NCI-H524 treated with DMSO at 0.1 percent for 48 hours (cell line): ENCODE results near the gene TRHDE.
"Not testable (repeated sequence)": the region's sequence is repeated elsewhere in the genome, so short reads cannot be mapped to it uniquely, and the experiment has no call there.

Experiments
- DNase-seq: peaks from one replicate; lab custom pipeline; 2025; lab: John Stamatoyannopoulos, UW

TRHDE gene

GRCh38 chr12:72520044-72520678 lies 248.0 kb downstream of the TRHDE start:
- not testable (repeated sequence) for DNase-seq

DNA sequence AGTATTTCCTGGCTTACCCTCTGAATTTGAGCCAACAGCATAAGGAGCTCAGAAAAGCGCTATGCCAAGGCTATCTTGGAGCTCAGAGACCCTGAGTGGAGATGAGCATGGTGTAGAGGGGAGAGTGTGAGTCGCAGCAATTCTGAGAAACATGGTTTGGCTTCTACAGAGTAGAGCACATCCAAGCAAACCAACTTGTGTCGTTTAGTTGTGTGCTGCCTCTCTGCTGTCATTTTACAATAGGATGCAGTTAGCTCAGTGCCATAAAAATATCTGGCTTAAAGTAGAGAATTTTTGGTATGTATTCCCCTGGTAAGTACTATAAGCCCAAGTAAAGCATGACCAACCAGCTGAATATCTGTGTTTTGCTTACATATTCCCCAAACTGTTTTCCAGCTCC lies 249.2 kb downstream of the TRHDE start:
- no peak for DNase-seq

GRCh38 chr12:72522411-72522810 lies 250.2 kb downstream of the TRHDE start:
- DNase-seq, result no peak

DNA sequence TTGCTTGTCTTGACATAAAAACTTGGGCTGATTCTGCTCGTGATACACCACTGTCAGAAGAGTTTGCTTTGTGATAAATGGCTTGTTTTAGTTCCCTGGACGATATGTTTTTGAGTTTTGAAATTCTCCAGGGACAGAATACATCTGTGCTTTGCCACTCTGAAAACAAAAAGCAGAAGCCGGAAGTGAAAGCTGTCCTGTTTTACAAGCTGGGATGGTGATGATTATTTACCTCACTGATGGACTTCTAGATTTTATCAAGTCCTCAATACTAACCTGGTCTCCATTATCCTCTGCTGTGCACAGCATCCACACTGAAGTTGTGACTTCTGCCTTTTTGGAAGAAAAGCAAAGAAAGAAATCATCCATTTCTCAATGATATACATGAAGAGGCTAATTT lies 251.6 kb downstream of the TRHDE start:
- no peak for DNase-seq

DNA sequence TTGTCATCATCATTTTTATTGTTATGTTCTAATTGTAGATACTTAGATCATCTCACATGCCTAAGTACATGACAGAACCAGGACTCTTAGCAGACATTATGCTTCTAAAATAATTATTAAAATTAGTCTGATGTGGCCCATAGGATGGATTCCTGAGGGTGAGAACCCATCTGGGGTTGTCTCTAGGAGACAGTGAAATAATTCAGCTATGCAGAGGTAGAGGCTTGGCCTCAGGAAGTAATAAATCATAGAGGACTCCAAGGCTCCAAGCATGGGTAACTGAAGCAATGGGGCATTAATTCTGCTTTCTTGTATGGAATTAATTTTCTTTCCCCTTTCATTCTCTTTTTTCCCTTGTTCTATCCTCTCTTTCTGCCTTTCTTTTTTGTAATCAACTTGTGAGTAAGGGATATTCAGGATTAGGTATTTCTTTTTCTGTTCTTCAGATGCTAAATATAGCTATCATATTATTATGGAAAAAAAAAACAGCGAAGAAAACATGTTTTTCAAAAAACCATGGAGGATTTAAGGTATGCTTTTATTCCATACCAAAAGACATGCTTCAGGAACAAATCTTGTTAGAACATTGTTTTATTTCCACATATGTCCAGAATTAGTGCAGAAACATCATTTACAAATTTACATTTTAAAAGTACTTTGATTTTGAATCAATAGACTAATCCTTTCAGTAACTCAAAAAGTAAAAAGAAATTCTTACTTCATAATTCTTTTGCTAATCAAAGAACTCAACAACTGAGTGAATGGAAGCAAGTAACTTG lies 263.2 kb downstream of the TRHDE start:
- DNase-seq, result no peak

DNA sequence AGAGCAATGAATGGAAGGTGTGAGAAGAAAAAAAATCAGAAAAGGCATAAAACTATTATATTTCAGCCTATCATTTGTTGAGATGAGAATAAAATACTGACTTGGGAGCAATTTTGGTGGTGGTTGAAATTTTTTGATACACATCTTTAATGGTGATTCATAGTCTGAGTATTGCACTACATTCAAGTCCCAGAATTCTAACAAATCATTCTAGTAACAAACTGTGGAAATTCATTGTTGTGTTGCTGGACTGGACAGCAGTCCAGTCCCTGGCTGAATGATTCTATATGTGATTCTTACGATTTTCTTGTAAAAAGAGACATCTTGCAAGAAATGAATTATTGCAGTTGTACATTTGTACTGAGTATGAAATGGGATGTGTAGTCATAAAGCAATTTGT lies 268.6 kb downstream of the TRHDE start:
- no peak for DNase-seq

GRCh38 chr12:72543777-72544467 lies 271.8 kb downstream of the TRHDE start:
- no peak for DNase-seq

DNA sequence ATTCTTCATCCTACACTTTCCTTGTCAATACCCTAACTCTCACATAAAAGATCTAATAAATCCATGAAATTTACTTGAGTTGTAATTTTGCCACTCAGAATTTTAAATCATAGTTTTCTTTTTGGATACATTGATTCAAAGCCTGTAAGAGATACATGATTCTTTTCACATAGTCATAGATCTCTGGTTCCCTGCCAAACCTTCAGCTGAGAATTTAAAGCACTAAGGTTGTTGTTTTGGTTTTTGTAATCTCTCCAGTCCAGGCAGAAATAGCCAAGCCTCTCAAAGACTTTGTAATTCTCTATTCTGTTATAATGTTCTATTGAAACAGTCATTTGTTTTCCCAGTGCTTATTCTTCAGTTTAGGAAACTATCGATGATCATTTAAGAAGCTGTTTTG lies 273.9 kb downstream of the TRHDE start:
- DNase-seq, result no peak

GRCh38 chr12:72547573-72547972 lies 275.4 kb downstream of the TRHDE start:
- no peak for DNase-seq

DNA sequence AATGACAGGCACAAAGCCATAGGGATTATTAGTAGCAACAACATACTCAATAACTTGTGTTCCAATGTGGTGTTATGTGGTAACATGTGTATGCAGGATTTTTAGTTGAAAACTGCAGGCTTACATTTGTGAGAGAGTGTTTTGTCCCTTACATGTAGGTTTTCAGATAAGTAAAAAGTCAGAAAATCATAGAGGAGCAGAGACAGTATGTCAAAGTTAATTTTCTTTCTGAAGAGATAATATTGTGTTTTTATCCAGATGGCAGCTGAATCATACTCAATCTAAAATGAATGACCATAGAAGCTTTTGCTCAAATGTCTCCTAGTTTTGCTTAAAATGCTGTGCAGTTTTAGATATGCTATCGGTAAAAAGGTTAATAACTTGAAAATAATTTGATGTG lies 277.0 kb downstream of the TRHDE start:
- DNase-seq, result no peak

GRCh38 chr12:72560003-72560769 lies 288.0 kb downstream of the TRHDE start:
- DNase-seq, result no peak

GRCh38 chr12:72570601-72571000 lies 298.4 kb downstream of the TRHDE start:
- no peak for DNase-seq

DNA sequence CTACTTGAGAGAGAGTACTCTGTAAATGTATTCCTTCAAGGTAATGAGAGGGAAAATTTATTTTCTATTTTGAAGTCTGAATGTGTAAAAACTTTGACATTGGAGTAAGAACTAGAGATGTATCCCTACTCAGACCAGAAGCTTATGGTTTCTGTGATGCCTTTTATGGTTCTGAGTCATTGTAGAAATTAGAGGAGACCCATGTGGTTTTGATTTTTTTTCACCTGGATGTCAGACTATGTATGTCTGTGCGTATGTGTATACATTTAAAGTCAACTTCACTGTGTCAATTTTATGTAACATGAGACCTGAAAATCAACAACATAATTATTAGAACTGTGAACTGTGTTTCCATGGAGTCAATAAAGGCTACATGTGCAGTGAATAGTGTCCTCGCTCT lies 302.0 kb downstream of the TRHDE start:
- no peak for DNase-seq

DNA sequence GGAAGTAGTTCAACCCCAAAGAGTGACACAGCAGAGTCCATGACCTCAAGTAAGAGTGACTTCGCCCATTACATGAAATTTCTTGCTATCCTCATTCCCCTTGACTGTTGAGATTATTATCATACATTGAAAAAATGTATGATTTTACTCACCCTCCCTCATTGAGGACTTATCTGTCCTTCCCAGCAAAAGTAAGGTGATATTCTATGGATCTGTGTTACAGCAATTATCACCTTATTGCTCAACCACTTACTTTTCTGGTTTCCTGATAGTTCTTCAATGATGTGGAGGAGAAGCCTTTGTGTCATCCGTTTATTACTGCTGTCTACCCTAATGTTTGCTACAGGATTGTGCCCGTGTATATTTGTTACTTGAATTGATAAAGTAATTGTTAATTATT lies 306.2 kb downstream of the TRHDE start:
- no peak for DNase-seq

DNA sequence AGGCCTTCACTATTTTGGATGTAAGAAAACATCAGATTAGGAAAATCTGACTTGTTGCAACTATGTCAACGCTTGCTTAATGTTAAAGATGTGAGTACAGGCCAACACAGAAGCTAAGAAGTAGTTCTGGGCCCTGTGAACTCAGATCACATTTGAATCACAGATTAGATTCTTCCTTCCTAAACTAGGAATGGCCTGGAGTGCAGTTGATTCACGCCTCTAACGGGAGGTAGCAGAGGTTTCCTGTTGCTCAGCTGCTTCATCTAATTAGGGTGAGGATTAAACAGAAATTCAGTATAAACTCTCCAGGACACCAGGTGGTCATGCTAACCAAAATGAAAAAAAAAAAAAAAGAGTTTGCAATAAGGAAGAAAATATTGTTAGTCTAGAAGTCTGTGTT lies 314.3 kb downstream of the TRHDE start:
- peak; percentile 84 for DNase-seq

- no peak for DNase-seq
Measured at GRCh38 chr12:72602581-72602980, 330.4 kb downstream of the TRHDE start.

- DNase-seq, result no peak
Measured at GRCh38 chr12:72605975-72606374, 333.8 kb downstream of the TRHDE start.

GRCh38 chr12:72610342-72610741 lies 338.2 kb downstream of the TRHDE start:
- DNase-seq, result no peak

DNA sequence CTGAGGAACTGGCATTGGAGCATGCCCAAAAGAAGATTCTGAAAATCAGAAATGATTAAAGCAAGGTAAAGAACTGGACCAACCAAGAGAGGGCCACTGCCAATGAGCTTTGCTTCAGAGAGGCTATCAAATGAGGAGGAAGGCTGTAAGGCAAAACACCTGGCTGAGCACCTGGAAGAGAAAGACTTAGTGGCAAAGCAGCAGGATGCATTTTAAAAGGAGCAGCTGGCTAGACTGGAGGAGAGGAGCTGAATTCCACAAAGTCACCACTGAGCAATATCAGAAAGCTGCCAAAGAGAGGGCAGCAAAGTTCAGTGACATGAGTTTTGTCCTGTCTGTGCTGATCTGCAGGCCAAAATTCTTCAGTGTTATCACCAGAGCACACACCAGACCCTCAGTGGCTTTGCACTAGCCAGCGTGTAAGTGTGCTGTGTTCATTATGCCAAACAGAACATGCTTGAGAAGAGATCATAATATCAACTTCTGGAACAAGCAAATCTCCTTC lies 338.7 kb downstream of the TRHDE start:
- DNase-seq, result no peak

- no peak for DNase-seq
Measured at GRCh38 chr12:72612171-72612570, 340.0 kb downstream of the TRHDE start.

- no peak for DNase-seq
Measured at GRCh38 chr12:72618764-72619163, 346.6 kb downstream of the TRHDE start.

DNA sequence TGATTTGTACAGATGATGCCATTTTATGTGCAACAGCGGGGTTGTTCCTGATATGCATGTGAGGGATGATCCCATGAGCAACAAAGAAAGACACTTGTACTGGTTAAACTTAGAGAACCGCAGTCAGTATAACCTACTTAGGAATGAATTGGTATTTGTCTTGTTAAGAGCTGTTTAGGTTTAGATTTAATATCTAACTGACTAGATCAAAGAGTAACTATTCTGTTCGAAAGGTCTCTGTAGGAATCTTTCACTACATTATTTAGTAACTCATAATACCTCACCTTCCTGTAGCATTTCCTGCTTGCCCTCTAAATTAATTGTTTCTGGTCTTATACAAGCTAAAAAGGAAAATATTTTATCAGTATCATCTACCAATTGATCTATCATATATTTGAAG lies 350.4 kb downstream of the TRHDE start:
- no peak for DNase-seq
